Body of pancreas (tissue), 4 donors: Measurements from ENCODE around the gene KIAA1549.

Source experiments
- CTCF ChIP-seq, 7 experiments: fragments of 450-650 bp in 4 of 7; fragments of 200-600 bp in 3 of 7; sonication (generic) in 3 of 7; IDR thresholded peaks; one replicate each; pipeline ENCODE4 v1.5.1; 2016 to 2019; ENCODE audit warnings: antibody characterized with exemption in 7 of 7
- POLR2A ChIP-seq, 3 donors: fragments of 450-650 bp; IDR thresholded peaks; one replicate each; pipeline ENCODE4 v1.6.1; 2016; ENCODE audit warnings: antibody characterized with exemption in 3 of 3, mild to moderate bottlenecking in 2 of 3

- TF ChIP-seq CTCF (IDR thresholded peaks at IDR 0.05): peak; percentile 29 to 62 (median 55)
- TF ChIP-seq POLR2A (IDR thresholded peaks at IDR 0.05): no peak
Measured at GRCh38 chr7:139016931-139017511, 35.8 kb upstream of the KIAA1549 start.
